T-cell (primary cell): ENCODE results near the gene OR13C2. TPM values are rescaled to one million over a fixed set of nuclear protein-coding genes. Genes with fewer than 3 reads are reported as not detected.

Experiments used
- ATAC-seq, 4 experiments: fragments of 200-7000 bp in 3 of 4; fragments of 150-1000 bp in 1 of 4; cut with Tn5 transposase; replicated peaks in 1 of 4; 1 replicate in 3 of 4; 2 replicates in 1 of 4; pipeline ENCODE4 v1.10.0; 2021; ENCODE audit warnings: moderate library complexity in 3 of 4, mild to moderate bottlenecking in 2 of 4, moderate number of reproducible peaks in 1 of 4
- CTCF ChIA-PET, 2 donors: fragments of 300-600 bp; sonication (Branson Sonifier 250); formaldehyde crosslinking; loops; one replicate each; lab custom pipeline; 2022; ENCODE audit warnings: antibody characterized with exemption in 2 of 2; lab: Charles Lee
- POLR2A ChIA-PET, 2 donors: fragments of 300-600 bp; sonication (Branson Sonifier 250); formaldehyde crosslinking; loops; one replicate each; lab custom pipeline; 2022; ENCODE audit warnings: antibody characterized with exemption in 2 of 2; lab: Charles Lee
- DNase-seq, 35 experiments: peaks; one replicate each; pipeline versions ENCODE4 v3.0.0 to v3.0.0-alpha.2; 2013 to 2023
- H3K27ac ChIP-seq: one replicate; pipeline ENCODE4 v1.5.1; 2013; ENCODE audit warnings: low read length
- H3K27me3 ChIP-seq, 2 experiments: replicated peaks in 1 of 2; 1 replicate in 1 of 2; 2 replicates in 1 of 2; pipeline versions ENCODE4 v1.6.1 to v1.7.0; 2013; ENCODE audit warnings: low read length in 1 of 2, mixed read lengths in 1 of 2; ENCODE audit not compliant: control insufficient read depth in 2 of 2, insufficient read depth in 2 of 2; ENCODE audit errors: extremely low read depth in 1 of 2
- H3K36me3 ChIP-seq, 2 donors: 1 replicate in 1 of 2; 2 replicates in 1 of 2; pipeline versions ENCODE4 v1.6.1 to v1.7.0; 2013; ENCODE audit warnings: low read length in 1 of 2; ENCODE audit not compliant: control insufficient read depth in 2 of 2, insufficient read depth in 1 of 2; ENCODE audit errors: extremely low read depth in 1 of 2
- H3K4me1 ChIP-seq, 2 experiments: 1 replicate in 1 of 2; 2 replicates in 1 of 2; pipeline versions ENCODE4 v1.6.1 to v1.7.0; 2013; ENCODE audit warnings: low read length in 2 of 2, mixed read lengths in 1 of 2; ENCODE audit not compliant: insufficient read depth in 2 of 2, control insufficient read depth in 1 of 2; ENCODE audit errors: extremely low read depth in 1 of 2
- H3K4me3 ChIP-seq, 2 donors: 1 replicate in 1 of 2; 2 replicates in 1 of 2; pipeline versions ENCODE4 v1.5.1 to v1.7.0; 2013; ENCODE audit warnings: mild to moderate bottlenecking in 2 of 2, low read length in 1 of 2, moderate library complexity in 1 of 2; ENCODE audit not compliant: control insufficient read depth in 1 of 2; ENCODE audit errors: extremely low read depth in 1 of 2
- H3K9me3 ChIP-seq: 2 replicates; pipeline ENCODE4 v1.7.0; 2013
- H3K27ac Mint-ChIP-seq, 2 donors: one replicate each; pipeline ENCODE4 v1.8.0; 2020 to 2021; ENCODE audit warnings: mild to moderate bottlenecking in 2 of 2, mixed read lengths in 2 of 2
- H3K27me3 Mint-ChIP-seq, 2 donors: one replicate each; pipeline ENCODE4 v1.8.0; 2021 to 2022; ENCODE audit warnings: mixed read lengths in 2 of 2
- H3K36me3 Mint-ChIP-seq: one replicate; pipeline ENCODE4 v1.8.0; 2021; ENCODE audit warnings: mixed read lengths
- H3K4me1 Mint-ChIP-seq, 3 donors: one replicate each; pipeline ENCODE4 v1.8.0; 2020 to 2022; ENCODE audit warnings: mixed read lengths in 3 of 3, mild to moderate bottlenecking in 1 of 3
- H3K4me3 Mint-ChIP-seq, 3 donors: one replicate each; pipeline ENCODE4 v1.8.0; 2020 to 2022; ENCODE audit warnings: mild to moderate bottlenecking in 3 of 3, mixed read lengths in 3 of 3, moderate library complexity in 3 of 3
- H3K9me3 Mint-ChIP-seq, 3 donors: one replicate each; pipeline ENCODE4 v1.8.0; 2020 to 2022; ENCODE audit warnings: mixed read lengths in 3 of 3
- WGBS: methylation state at CpG from one replicate; pipeline ENCODE4 v1.1.5; 2013; ENCODE audit warnings: missing lambda C conversion rate; ENCODE audit not compliant: insufficient coverage; 5-methylcytosine and 5-hydroxymethylcytosine counted together
- total RNA-seq, 35 experiments: library from RNA in 6 of 35; stranded (reverse) in 6 of 35; fragments of 120-200 nt in 1 of 35; gene quantifications; one replicate each; pipeline versions ENCODE4 v1.2.1 to v1.2.4 and lab custom pipeline; 2013 to 2026

The OR13C2 gene
- total RNA-seq, 5 donors from 2014 or later (not counting 1 experiment from before 2014, with no cell fraction given): not detected

GRCh38 chr9:104564358-104564757 is 41.1 kb downstream of the OR13C2 start:
- no peaks in the 10 kb centered on the region for H3K27me3 ChIP-seq
- H3K4me1 ChIP-seq: no peaks in the 10 kb centered on the region
- H3K27ac Mint-ChIP-seq: no peak overlapping the region
- H3K4me1 Mint-ChIP-seq: no peaks in the 10 kb centered on the region
- peaks cover 0 to 2% (median 0%) of the 10 kb centered on the region in 3 donors for H3K9me3 Mint-ChIP-seq
- H3K27ac ChIP-seq: no peak overlapping the region
- no peaks in the 10 kb centered on the region for H3K9me3 ChIP-seq
- ATAC-seq (no peak), DNase-seq (no peak)
- H3K36me3 ChIP-seq: no peaks in the 10 kb centered on the region
- ChIA-PET CTCF (no interaction called here), POLR2A (no interaction called here)
- H3K36me3 Mint-ChIP-seq: no peaks in the 10 kb centered on the region
- 44% methylated on average over 1 of the region's 1 CpG for WGBS
- no peaks in the 10 kb centered on the region for H3K27me3 Mint-ChIP-seq
- H3K4me3 ChIP-seq: no peak overlapping the region
- H3K4me3 Mint-ChIP-seq: no peak overlapping the region

DNA sequence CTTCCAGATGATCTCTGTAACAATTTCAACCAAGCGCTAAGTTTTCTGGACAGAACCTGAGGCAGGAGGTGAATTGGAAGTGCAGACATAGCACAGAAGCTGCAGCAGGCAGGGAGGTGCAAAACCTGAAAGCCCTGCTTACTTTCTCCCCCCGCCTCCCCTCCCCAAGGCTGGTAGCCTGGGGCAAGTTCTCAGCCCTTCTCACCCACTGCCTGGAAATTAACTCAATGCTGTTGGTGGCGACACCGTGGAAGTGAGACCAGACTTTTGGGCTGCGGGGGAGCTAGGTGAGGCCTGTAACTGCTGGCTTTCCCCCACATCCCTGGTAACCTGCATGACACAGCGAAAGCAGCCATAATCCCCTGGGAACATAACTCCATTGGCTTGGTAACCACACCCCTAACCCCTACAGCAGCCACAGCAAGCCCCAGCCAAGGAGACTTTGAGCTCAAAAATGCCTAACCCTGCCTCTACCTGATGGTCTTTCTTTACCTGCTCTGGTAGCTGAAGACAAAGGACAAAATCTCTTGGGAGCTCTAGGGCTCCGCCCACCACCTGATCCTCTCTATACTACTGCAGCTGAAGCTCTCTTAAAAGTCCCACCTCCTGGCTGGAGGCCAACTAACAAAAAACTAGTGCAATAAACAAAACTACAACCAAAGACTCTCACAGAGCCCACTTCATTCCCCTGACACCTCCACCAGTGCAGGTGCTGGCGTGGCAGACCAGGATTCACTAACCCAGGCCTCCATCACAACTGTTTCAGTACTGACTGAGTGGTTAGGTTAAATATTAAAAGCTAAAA is 48.4 kb downstream of the OR13C2 start:
- ATAC-seq: no peak
- no peaks in the 10 kb centered on the region for H3K27me3 Mint-ChIP-seq

DNA sequence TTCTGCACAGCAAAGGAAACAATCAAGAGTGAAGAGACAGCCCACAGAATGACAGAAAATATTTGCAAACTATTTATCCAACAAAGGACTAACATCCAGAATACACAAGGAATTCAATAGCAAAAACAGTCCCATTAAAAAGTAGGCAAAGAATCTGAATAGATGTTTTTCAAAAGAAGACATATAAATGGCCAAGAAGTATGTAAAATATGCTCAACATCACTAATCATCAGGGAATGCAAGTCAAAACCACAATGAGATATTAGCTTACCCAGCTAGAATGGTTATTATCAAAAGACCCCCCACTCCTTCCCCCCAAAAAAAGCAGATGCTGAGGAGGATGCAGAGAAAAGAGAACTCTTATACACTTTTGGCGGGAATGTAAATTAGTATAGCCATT is 49.9 kb downstream of the OR13C2 start:
- no peaks in the 10 kb centered on the region for H3K9me3 ChIP-seq

More for the DNA sequence above, 48.4 kb downstream of the OR13C2 start:
- no peak overlapping the region for H3K27ac Mint-ChIP-seq
- POLR2A ChIA-PET: no interaction called here
- DNase-seq: no peak
- H3K4me3 ChIP-seq: no peak overlapping the region
- no peaks in the 10 kb centered on the region for H3K36me3 ChIP-seq
- H3K9me3 Mint-ChIP-seq: peaks cover 7 to 15% (median 9%) of the 10 kb centered on the region in 3 donors
- CTCF ChIA-PET: no interaction called here
- H3K4me1 Mint-ChIP-seq: no peaks in the 10 kb centered on the region
- peaks cover 0 to 3% of the 10 kb centered on the region in 2 experiments for H3K27me3 ChIP-seq
- WGBS: 81% methylated on average over 6 of the region's 8 CpGs
- no peak overlapping the region for H3K27ac ChIP-seq
- H3K9me3 ChIP-seq: no peaks in the 10 kb centered on the region
- no peaks in the 10 kb centered on the region for H3K36me3 Mint-ChIP-seq
- H3K4me1 ChIP-seq: no peaks in the 10 kb centered on the region
- H3K4me3 Mint-ChIP-seq: no peak overlapping the region

More for the DNA sequence above, 49.9 kb downstream of the OR13C2 start:
- Histone ChIP-seq H3K36me3 (no peaks in the 10 kb centered on the region), H3K4me3 (no peak overlapping the region), H3K27ac (no peak overlapping the region), H3K27me3 (peaks cover 0 to 3% of the 10 kb centered on the region in 2 experiments), H3K4me1 (no peaks in the 10 kb centered on the region)
- H3K27ac Mint-ChIP-seq: no peak overlapping the region
- H3K9me3 Mint-ChIP-seq: peaks cover 7 to 15% (median 9%) of the 10 kb centered on the region in 3 donors
- H3K27me3 Mint-ChIP-seq: no peaks in the 10 kb centered on the region
- CTCF ChIA-PET: no interaction called here
- H3K4me3 Mint-ChIP-seq: no peak overlapping the region
- H3K36me3 Mint-ChIP-seq: no peaks in the 10 kb centered on the region
- DNase-seq: no peak
- ATAC-seq: no peak
- no CpG with 5 or more reads among the region's 1 CpG for WGBS
- POLR2A ChIA-PET: no interaction called here
- H3K4me1 Mint-ChIP-seq: no peaks in the 10 kb centered on the region

Other genes starting within 250 kb of the OR13C2 start
- gene OR13F1, start 101.4 kb downstream of the OR13C2 start, total RNA-seq: not detected
- gene OR13C4, start 78.4 kb downstream of the OR13C2 start, total RNA-seq: not detected
- gene OR13C3, start 68.8 kb downstream of the OR13C2 start, total RNA-seq: not detected
- gene OR13C8, start 36.5 kb downstream of the OR13C2 start, total RNA-seq: not detected
- not detected for gene OR13C5, start 6.2 kb downstream of the OR13C2 start, total RNA-seq
- gene OR13C9, start 12.6 kb upstream of the OR13C2 start, total RNA-seq: not detected
- not detected for gene OR13D1, start 88.9 kb upstream of the OR13C2 start, total RNA-seq
- 10 to 100 TPM in 1 of 5 donors, 1 to 10 TPM in 4; 6.8 to 10.5 (median 9.8) TPM for gene NIPSNAP3A, start 142.1 kb upstream of the OR13C2 start, total RNA-seq
- 1 to 10 TPM in 4 of 5 donors, under 1 TPM in 1; 0.84 to 2.0 (median 1.2) TPM for gene NIPSNAP3B, start 158.5 kb upstream of the OR13C2 start, total RNA-seq